IPS DF 4.7 (cell line): Measurements from ENCODE around the gene SEPTIN7.

Experiments used
- DNase-seq: peaks from one replicate; pipeline ENCODE4 v3.0.0-alpha.2; 2013; ENCODE audit warnings: low spot score; ENCODE audit errors: extremely low read depth

SEPTIN7 gene

GRCh38 chr7:35831208-35831607 lies 30.4 kb downstream of the SEPTIN7 start:
- DNase-seq = no peak

- no peak for DNase-seq
Measured at GRCh38 chr7:35839860-35840854, 39.3 kb downstream of the SEPTIN7 start.

GRCh38 chr7:35846816-35847412 lies 46.1 kb downstream of the SEPTIN7 start:
- DNase-seq = no peak

GRCh38 chr7:35848725-35849124 lies 47.9 kb downstream of the SEPTIN7 start:
- no peak for DNase-seq

- no peak for DNase-seq
Measured at GRCh38 chr7:35849158-35849831, 48.4 kb downstream of the SEPTIN7 start.

GRCh38 chr7:35849954-35850353 lies 49.1 kb downstream of the SEPTIN7 start:
- DNase-seq = no peak
